Peyer's patch (tissue), 4 donors: ENCODE results near the gene KANSL1. TPM values are rescaled to one million over a fixed set of nuclear protein-coding genes. Genes with fewer than 3 reads are reported as not detected.

Source experiments
- DNase-seq, 3 donors: peaks; one replicate each; pipeline ENCODE4 v3.0.0-alpha.2; 2017 to 2019
- H3K27ac ChIP-seq, 4 donors: fragments of 200-600 bp; sonication (generic); one replicate each; pipeline ENCODE4 v1.5.1; 2016 to 2019
- H3K27me3 ChIP-seq, 2 donors: fragments of 200-600 bp; sonication (generic); one replicate each; pipeline ENCODE4 v1.5.1; 2019
- H3K36me3 ChIP-seq, 3 donors: fragments of 200-600 bp; sonication (generic); one replicate each; pipeline ENCODE4 v1.5.1; 2016 to 2019
- H3K4me1 ChIP-seq, 4 donors: fragments of 200-600 bp; sonication (generic); one replicate each; pipeline ENCODE4 v1.5.1; 2016 to 2019
- H3K4me3 ChIP-seq, 4 donors: fragments of 200-600 bp; sonication (generic); 1 replicate in 3 of 4; 2 replicates in 1 of 4; pipeline ENCODE4 v1.5.1; 2016 to 2019; ENCODE audit warnings: mild to moderate bottlenecking in 1 of 4
- H3K9me3 ChIP-seq, 4 donors: fragments of 200-600 bp; sonication (generic); one replicate each; pipeline ENCODE4 v1.5.1; 2016 to 2019; ENCODE audit warnings: mild to moderate bottlenecking in 1 of 4
- CTCF ChIP-seq, 6 experiments: fragments of 450-650 bp in 4 of 6; fragments of 200-600 bp in 2 of 6; sonication (generic) in 1 of 6; IDR thresholded peaks; one replicate each; pipeline ENCODE4 v1.5.1; 2017 to 2019; ENCODE audit warnings: antibody characterized with exemption in 6 of 6, mild to moderate bottlenecking in 3 of 6, moderate library complexity in 1 of 6
- POLR2A ChIP-seq, 2 donors: fragments of 450-650 bp; IDR thresholded peaks; one replicate each; pipeline ENCODE4 v1.5.1; 2017; ENCODE audit warnings: antibody characterized with exemption in 2 of 2, mild to moderate bottlenecking in 2 of 2, moderate library complexity in 2 of 2
- small RNA-seq, 2 donors: library from RNA; depleted of rRNA; stranded (forward); fragments of <200 nt; gene quantifications; one replicate each; pipeline ENCODE3, GENCODE V24; 2016
- total RNA-seq, 4 donors: library from RNA; depleted of rRNA; stranded (reverse); fragments of >200 nt; gene quantifications; one replicate each; pipeline ENCODE4 v1.1.0, GENCODE V29; 2016

Gene KANSL1
- total RNA-seq, 4 donors from 2014 or later, result 97.6 to 328 (median 141) TPM

- Histone ChIP-seq H3K4me3 (no peak overlapping the region), H3K27ac (no peak overlapping the region), H3K9me3 (no peaks in the 10 kb centered on the region), H3K27me3 (no peaks in the 10 kb centered on the region), H3K36me3 (no peaks in the 10 kb centered on the region), H3K4me1 (no peaks in the 10 kb centered on the region)
- TF ChIP-seq CTCF (IDR thresholded peaks at IDR 0.05) (no peak), POLR2A (IDR thresholded peaks at IDR 0.05) (no peak)
- no peak for DNase-seq
Observed at GRCh38 chr17:45983614-45984310, 209.5 kb downstream of the KANSL1 start.

GRCh38 chr17:45982791-45983613, 210.2 kb downstream of the KANSL1 start:
- no peak for TF ChIP-seq CTCF (IDR thresholded peaks at IDR 0.05)
- no peak for TF ChIP-seq POLR2A (IDR thresholded peaks at IDR 0.05)
- H3K27me3 ChIP-seq, result no peaks in the 10 kb centered on the region
- no peaks in the 10 kb centered on the region for H3K36me3 ChIP-seq
- no peaks in the 10 kb centered on the region for H3K4me1 ChIP-seq
- DNase-seq, result no peak
- H3K4me3 ChIP-seq, result no peak overlapping the region
- H3K27ac ChIP-seq, result no peak overlapping the region
- no peaks in the 10 kb centered on the region for H3K9me3 ChIP-seq

- Histone ChIP-seq H3K9me3 (no peaks in the 10 kb centered on the region), H3K27ac (no peak overlapping the region), H3K36me3 (no peaks in the 10 kb centered on the region), H3K4me1 (no peaks in the 10 kb centered on the region), H3K4me3 (no peak overlapping the region), H3K27me3 (no peaks in the 10 kb centered on the region)
- no peak for DNase-seq
- no peak for TF ChIP-seq CTCF (IDR thresholded peaks at IDR 0.05)
- no peak for TF ChIP-seq POLR2A (IDR thresholded peaks at IDR 0.05)
Observed at GRCh38 chr17:45981306-45981705, 211.9 kb downstream of the KANSL1 start.

GRCh38 chr17:45980855-45981254, 212.4 kb downstream of the KANSL1 start:
- Histone ChIP-seq H3K9me3 (no peaks in the 10 kb centered on the region), H3K4me3 (no peak overlapping the region), H3K27ac (no peak overlapping the region), H3K4me1 (no peaks in the 10 kb centered on the region), H3K27me3 (no peaks in the 10 kb centered on the region), H3K36me3 (no peaks in the 10 kb centered on the region)
- no peak for DNase-seq
- no peak for TF ChIP-seq POLR2A (IDR thresholded peaks at IDR 0.05)
- no peak for TF ChIP-seq CTCF (IDR thresholded peaks at IDR 0.05)

Small RNA genes lying within 50 kb of the gene (small RNA-seq; reads per million reads assigned to genes)
- 0 reads per million in 2 donors for gene RF00019

Other genes starting within 250 kb of the KANSL1 start
- gene STH, start 194.2 kb downstream of the KANSL1 start, total RNA-seq, result not detected
- 10 to 100 TPM in 1 of 4 donors, 1 to 10 TPM in 3; 1.8 to 23.9 (median 3.2) TPM for gene LRRC37A, start 101.7 kb upstream of the KANSL1 start, total RNA-seq
- 10 to 100 TPM in 2 of 4 donors, 1 to 10 TPM in 2; 2.5 to 20.1 (median 8.2) TPM for gene ARL17B, start 168.3 kb upstream of the KANSL1 start, total RNA-seq